SK-N-SH (cell line): ENCODE data around the gene ZSCAN5C. TPM values are rescaled to one million over a fixed set of nuclear protein-coding genes. Genes with fewer than 3 reads are reported as not detected.

Experiments
- CTCF ChIA-PET: fragments of 300-600, 350-600 bp; formaldehyde crosslinking; extraction: SDS; loops from one replicate; lab custom pipeline; 2021; lab: Yijun Ruan, JAX
- POLR2A ChIA-PET: fragments of 350-600 bp; sonication (Branson Sonifier 250); formaldehyde crosslinking; extraction: SDS; loops from one replicate; lab custom pipeline; 2020; ENCODE audit warnings: antibody characterized with exemption, inconsistent platforms; lab: Yijun Ruan, JAX
- DNase-seq: peaks from one replicate; pipeline ENCODE4 v3.0.0; 2012
- H2AFZ ChIP-seq: fragments of 200-600 bp; sonication (generic); 2 replicates; pipeline ENCODE4 v1.8.1; 2016; ENCODE audit warnings: antibody characterized with exemption, mild to moderate bottlenecking, low read depth
- H3F3A ChIP-seq: fragments of 200-600 bp; sonication (generic); replicated peaks from 2 replicates; pipeline ENCODE3; 2016; ENCODE audit warnings: antibody characterized with exemption, mild to moderate bottlenecking; ENCODE audit not compliant: insufficient read depth
- H3K27ac ChIP-seq, 2 experiments: fragments of 200-500 bp in 1 of 2; fragments of 200-600 bp in 1 of 2; sonication (Bioruptor generic) in 1 of 2; sonication (generic), shearing (Covaris generic) in 1 of 2; 2 replicates each; pipeline versions ENCODE4 v1.5.1 to v1.6.1; 2014 to 2016; ENCODE audit warnings: low read depth in 2 of 2, inconsistent platforms in 1 of 2, low read length in 1 of 2, mild to moderate bottlenecking in 1 of 2, mixed read lengths in 1 of 2
- H3K27me3 ChIP-seq: fragments of 200-600 bp; sonication (generic), shearing (Covaris generic); 2 replicates; pipeline ENCODE4 v1.6.1; 2016; ENCODE audit warnings: mixed run types; ENCODE audit not compliant: insufficient read depth
- H3K36me3 ChIP-seq, 2 experiments: fragments of 200-500 bp in 1 of 2; fragments of 200-600 bp in 1 of 2; sonication (Bioruptor generic) in 1 of 2; sonication (generic) in 1 of 2; replicated peaks in 1 of 2; 2 replicates each; pipeline versions ENCODE3 to v1.5.1; 2014 to 2016; ENCODE audit warnings: low read length in 1 of 2, mild to moderate bottlenecking in 1 of 2; ENCODE audit not compliant: insufficient read depth in 2 of 2, control insufficient read depth in 1 of 2
- H3K4me1 ChIP-seq, 2 experiments: fragments of 200-500 bp in 1 of 2; fragments of 200-600 bp in 1 of 2; sonication (Bioruptor generic) in 1 of 2; sonication (generic), shearing (Covaris generic) in 1 of 2; 2 replicates each; pipeline versions ENCODE4 v1.5.1 to v1.6.1; 2014 to 2016; ENCODE audit warnings: low read depth in 1 of 2, low read length in 1 of 2, mixed run types in 1 of 2; ENCODE audit not compliant: insufficient read depth in 2 of 2, control insufficient read depth in 1 of 2
- H3K4me2 ChIP-seq: fragments of 200-600 bp; sonication (generic), shearing (Covaris generic); 2 replicates; pipeline ENCODE4 v1.6.1; 2017; ENCODE audit warnings: mixed run types
- H3K4me3 ChIP-seq, 2 experiments: fragments of 200-500 bp in 1 of 2; fragments of 200-600 bp in 1 of 2; sonication (Bioruptor generic) in 1 of 2; sonication (generic), shearing (Covaris generic) in 1 of 2; 2 replicates each; pipeline versions ENCODE4 v1.5.1 to v1.8.1; 2014 to 2016; ENCODE audit warnings: low read depth in 2 of 2, inconsistent platforms in 1 of 2, low read length in 1 of 2, mild to moderate bottlenecking in 1 of 2, mixed read lengths in 1 of 2, moderate library complexity in 1 of 2
- H3K79me2 ChIP-seq: fragments of 200-600 bp; sonication (generic); 2 replicates; pipeline ENCODE4 v1.8.1; 2017; ENCODE audit warnings: mild to moderate bottlenecking; ENCODE audit not compliant: insufficient read depth
- H3K9ac ChIP-seq: fragments of 200-600 bp; sonication (generic); 2 replicates; pipeline ENCODE4 v1.6.1; 2017; ENCODE audit warnings: mixed run types
- H3K9me2 ChIP-seq: fragments of 200-600 bp; sonication (generic); 2 replicates; pipeline ENCODE4 v1.6.1; 2017; ENCODE audit warnings: mixed run types
- H3K9me3 ChIP-seq: fragments of 200-600 bp; sonication (generic); 2 replicates; pipeline ENCODE4 v1.6.1; 2017; ENCODE audit warnings: mixed run types, mild to moderate bottlenecking, moderate library complexity
- H4K20me1 ChIP-seq: fragments of 200-600 bp; sonication (generic); 2 replicates; pipeline ENCODE4 v1.6.1; 2017; ENCODE audit warnings: mild to moderate bottlenecking, mixed run types; ENCODE audit not compliant: insufficient read depth
- ELF1 ChIP-seq: IDR thresholded peaks from 2 replicates; pipeline ENCODE4 v1.4.0; 2012
- EZH2phosphoT487 ChIP-seq: fragments of 200-600 bp; sonication (generic); IDR thresholded peaks from 2 replicates; pipeline ENCODE4 v1.6.1; 2017; ENCODE audit warnings: low read depth, mixed run types, mild to moderate bottlenecking, antibody characterized with exemption, moderate library complexity, borderline replicate concordance
- FOXJ3 ChIP-seq: sonication (generic); formaldehyde crosslinking; IDR thresholded peaks from 2 replicates; pipeline ENCODE4 v1.5.1; 2020; ENCODE audit warnings: mild to moderate bottlenecking, missing genetic modification reagents
- JUND ChIP-seq: IDR thresholded peaks from 2 replicates; pipeline ENCODE4 v1.4.0; 2012
- MAX ChIP-seq: IDR thresholded peaks from 2 replicates; pipeline ENCODE4 v1.4.0; 2012; ENCODE audit warnings: low read depth
- MEF2A ChIP-seq: IDR thresholded peaks from 2 replicates; pipeline ENCODE4 v1.4.0; 2012; ENCODE audit warnings: low read depth, borderline replicate concordance
- MXI1 ChIP-seq: IDR thresholded peaks from 2 replicates; pipeline ENCODE4 v1.6.1; 2012; ENCODE audit warnings: mild to moderate bottlenecking, low read depth, low read length, improper control_type of control experiment
- NFIC ChIP-seq: IDR thresholded peaks from 2 replicates; pipeline ENCODE4 v1.4.0; 2012; ENCODE audit warnings: borderline replicate concordance
- PBX3 ChIP-seq: IDR thresholded peaks from 2 replicates; pipeline ENCODE4; 2012
- POLR2AphosphoS5 ChIP-seq: IDR thresholded peaks from 2 replicates; pipeline ENCODE4 v1.6.1; 2012; ENCODE audit warnings: low read depth, low read length
- RAD21 ChIP-seq: IDR thresholded peaks from 2 replicates; pipeline ENCODE4 v1.6.1; 2012; ENCODE audit warnings: mild to moderate bottlenecking, low read length
- REST ChIP-seq: IDR thresholded peaks from 2 replicates; pipeline ENCODE4 v1.6.1; 2012; ENCODE audit warnings: mild to moderate bottlenecking, low read depth, low read length, moderate library complexity
- RXRA ChIP-seq: IDR thresholded peaks from 2 replicates; pipeline ENCODE4 v1.4.0; 2012; ENCODE audit warnings: low read depth, mild to moderate bottlenecking, borderline replicate concordance
- SIN3A ChIP-seq: IDR thresholded peaks from 2 replicates; pipeline ENCODE4 v1.6.1; 2012; ENCODE audit warnings: low read depth, mild to moderate bottlenecking, low read length, moderate library complexity, borderline replicate concordance
- SMC3 ChIP-seq: IDR thresholded peaks from 2 replicates; pipeline ENCODE4 v1.6.1; 2012; ENCODE audit warnings: low read depth, low read length, improper control_type of control experiment
- TCF12 ChIP-seq: IDR thresholded peaks from 2 replicates; pipeline ENCODE4 v1.4.0; 2012
- USF1 ChIP-seq: IDR thresholded peaks from 2 replicates; pipeline ENCODE4 v1.4.0; 2012; ENCODE audit warnings: low read depth, borderline replicate concordance
- USF2 ChIP-seq: fragments of 150-350 bp; IDR thresholded peaks from 2 replicates; pipeline ENCODE4 v1.6.1; 2017; ENCODE audit warnings: antibody characterized with exemption, low read length, low read depth, borderline replicate concordance
- YY1 ChIP-seq: IDR thresholded peaks from 2 replicates; pipeline ENCODE4 v1.4.0; 2012; ENCODE audit warnings: low read depth, mild to moderate bottlenecking
- WGBS: methylation state at CpG from one replicate; pipeline ENCODE4 v1.1.6; 2017; ENCODE audit warnings: low lambda C conversion rate; 5-methylcytosine and 5-hydroxymethylcytosine counted together
- polyA plus RNA-seq, 3 experiments: library from polyadenylated mRNA; depleted of rRNA; stranded (reverse); fragments of >200 nt; gene quantifications; 2 replicates each; pipeline ENCODE4 v1.2.3, GENCODE V29; 2012

ZSCAN5C gene
- polyA plus RNA-seq, 1 of the 3 experiments (the other 2 are of a cell fraction) = not detected

- H3K9ac ChIP-seq = no peak overlapping the region
- no peaks in the 10 kb centered on the region for H3F3A ChIP-seq
- ChIA-PET CTCF (no interaction called here), POLR2A (no interaction called here)
- no peak for TF ChIP-seq FOXJ3 (CRISPR knock-in tag)
- TF ChIP-seq YY1 = no peak
- TF ChIP-seq SMC3 = no peak
- no peak for TF ChIP-seq RXRA
- no peak for TF ChIP-seq TCF12
- no peak for TF ChIP-seq MEF2A
- no peak for TF ChIP-seq USF2
- TF ChIP-seq MXI1 = no peak
- no peak for TF ChIP-seq JUND
- TF ChIP-seq NFIC = no peak
- TF ChIP-seq PBX3 = no peak
- no peak for TF ChIP-seq USF1
- no peak for TF ChIP-seq SIN3A
- no peak for TF ChIP-seq POLR2AphosphoS5
- no peak for TF ChIP-seq MAX
- no peak for TF ChIP-seq REST
- TF ChIP-seq ELF1 = no peak
- no peak for TF ChIP-seq RAD21
- no peak for TF ChIP-seq EZH2phosphoT487
- H4K20me1 ChIP-seq = no peaks in the 10 kb centered on the region
- H3K4me2 ChIP-seq = no peak overlapping the region
- no peaks in the 10 kb centered on the region for H3K79me2 ChIP-seq
- WGBS = 93% methylated on average over 9 of the region's 9 CpGs
- no peaks in the 10 kb centered on the region for H3K4me1 ChIP-seq
- no peak for DNase-seq
- H3K27ac ChIP-seq = no peak overlapping the region
- H3K9me3 ChIP-seq = no peaks in the 10 kb centered on the region
- no peaks in the 10 kb centered on the region for H3K9me2 ChIP-seq
- H3K4me3 ChIP-seq = no peak overlapping the region
- no peaks in the 10 kb centered on the region for H3K27me3 ChIP-seq
- H2AFZ ChIP-seq = no peak overlapping the region
- H3K36me3 ChIP-seq = peaks cover 0 to 27% of the 10 kb centered on the region in 2 experiments
Observed at GRCh38 chr19:56159009-56159559, 43.0 kb upstream of the ZSCAN5C start.
